ENCODE measurements around the gene ARHGEF4. TPM values are rescaled to one million over a fixed set of nuclear protein-coding genes. Genes with fewer than 3 reads are reported as not detected.

ARHGEF4 gene
- total and polyA plus RNA-seq, 9 donors: 6.1 to 15.4 (median 8.3) TPM

GRCh38 chr2:130966149-130966774, 129.5 kb downstream of the ARHGEF4 start:
- Histone ChIP-seq H3K4me1 (ENCODE audit: control insufficient read depth, insufficient read depth, low read length) (peaks cover 6% of the 10 kb centered on the region), H3K27ac (ENCODE audit: low read length) (no peak overlapping the region), H3K36me3 (ENCODE audit: control insufficient read depth, insufficient read depth, low read length) (no peaks in the 10 kb centered on the region)

GRCh38 chr2:130966775-130967490, 130.2 kb downstream of the ARHGEF4 start:
- H3K4me1 ChIP-seq (ENCODE audit: control insufficient read depth, insufficient read depth, low read length): peaks cover 6% of the 10 kb centered on the region
- DNase-seq: no peak
- no peaks in the 10 kb centered on the region for H3K9me3 ChIP-seq (replicated peaks; ENCODE audit: control insufficient read depth, low read depth, low read length)
- no peaks in the 10 kb centered on the region for H3K36me3 ChIP-seq (ENCODE audit: control insufficient read depth, insufficient read depth, low read length)
- H3K4me3 ChIP-seq (ENCODE audit: low read length): no peak overlapping the region
- H3K27me3 ChIP-seq (ENCODE audit: control insufficient read depth, insufficient read depth, low read length): peaks cover 50% of the 10 kb centered on the region
- 70% methylated on average over 14 of the region's 14 CpGs for WGBS (ENCODE audit: insufficient coverage)
- H3K27ac ChIP-seq (ENCODE audit: low read length): no peak overlapping the region

More at GRCh38 chr2:130966149-130966774, 129.5 kb downstream of the ARHGEF4 start:
- H3K27me3 ChIP-seq (ENCODE audit: control insufficient read depth, insufficient read depth, low read length): peaks cover 57% of the 10 kb centered on the region
- no peaks in the 10 kb centered on the region for H3K9me3 ChIP-seq (replicated peaks; ENCODE audit: control insufficient read depth, low read depth, low read length)
- WGBS (ENCODE audit: insufficient coverage): 56% methylated on average over 12 of the region's 15 CpGs
- no peak for DNase-seq
- no peak overlapping the region for H3K4me3 ChIP-seq (ENCODE audit: low read length)

- no CpG with 5 or more reads among the region's 1 CpG for WGBS (ENCODE audit: insufficient coverage)
- Histone ChIP-seq H3K27me3 (ENCODE audit: control insufficient read depth, insufficient read depth, low read length) (peaks cover 3% of the 10 kb centered on the region), H3K36me3 (ENCODE audit: control insufficient read depth, insufficient read depth, low read length) (no peaks in the 10 kb centered on the region), H3K4me1 (ENCODE audit: control insufficient read depth, insufficient read depth, low read length) (no peaks in the 10 kb centered on the region), H3K9me3 (replicated peaks; ENCODE audit: control insufficient read depth, low read depth, low read length) (no peaks in the 10 kb centered on the region), H3K27ac (ENCODE audit: low read length) (no peak overlapping the region), H3K4me3 (ENCODE audit: low read length) (no peak overlapping the region)
- DNase-seq: no peak
Observed at GRCh38 chr2:130972410-130972809, 135.7 kb downstream of the ARHGEF4 start.

GRCh38 chr2:130975729-130976128, 139.0 kb downstream of the ARHGEF4 start:
- H3K9me3 ChIP-seq (replicated peaks; ENCODE audit: control insufficient read depth, low read depth, low read length): no peaks in the 10 kb centered on the region
- 92% methylated on average over 8 of the region's 11 CpGs for WGBS (ENCODE audit: insufficient coverage)
- H3K4me1 ChIP-seq (ENCODE audit: control insufficient read depth, insufficient read depth, low read length): no peaks in the 10 kb centered on the region
- no peak overlapping the region for H3K4me3 ChIP-seq (ENCODE audit: low read length)
- no peaks in the 10 kb centered on the region for H3K27me3 ChIP-seq (ENCODE audit: control insufficient read depth, insufficient read depth, low read length)
- no peak overlapping the region for H3K27ac ChIP-seq (ENCODE audit: low read length)
- DNase-seq: no peak
- H3K36me3 ChIP-seq (ENCODE audit: control insufficient read depth, insufficient read depth, low read length): no peaks in the 10 kb centered on the region

DNA sequence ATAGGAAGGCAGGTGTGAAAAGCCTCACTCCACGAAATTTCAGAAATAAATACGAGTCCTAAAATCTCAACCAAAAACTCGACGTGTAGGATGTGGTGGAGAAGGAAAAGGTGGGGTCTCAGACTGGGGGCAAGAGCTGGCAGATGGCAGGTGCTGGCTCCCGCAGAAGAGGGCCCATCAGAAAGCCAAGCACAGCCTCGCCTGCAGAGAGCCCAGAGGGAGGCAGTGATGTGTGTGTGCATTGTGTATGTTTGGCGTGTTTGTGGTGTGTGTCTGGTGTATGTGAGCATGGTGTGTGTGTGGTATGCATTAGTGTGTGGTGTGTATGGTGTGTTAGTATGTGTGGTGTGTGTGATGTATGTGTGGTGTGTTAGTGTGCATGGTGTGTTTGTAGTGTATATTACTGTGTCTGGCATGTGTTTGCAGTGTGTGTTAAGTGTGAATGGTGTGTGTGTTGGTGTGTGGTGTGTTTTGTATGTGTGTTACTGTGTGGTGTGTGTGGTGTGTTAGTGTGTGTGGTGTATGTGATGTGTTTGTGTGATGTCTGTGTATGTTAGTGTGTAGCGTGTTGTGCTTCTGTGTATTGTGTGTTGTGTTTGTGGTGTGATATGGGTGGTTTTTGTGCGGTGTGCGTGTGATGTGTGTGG, 140.0 kb downstream of the ARHGEF4 start:
- H3K36me3 ChIP-seq (ENCODE audit: control insufficient read depth, insufficient read depth, low read length): no peaks in the 10 kb centered on the region
- DNase-seq: no peak
- 94% methylated on average over 6 of the region's 10 CpGs for WGBS (ENCODE audit: insufficient coverage)

GRCh38 chr2:130977461-130978050, 140.8 kb downstream of the ARHGEF4 start:
- no peaks in the 10 kb centered on the region for H3K36me3 ChIP-seq (ENCODE audit: control insufficient read depth, insufficient read depth, low read length)
- WGBS (ENCODE audit: insufficient coverage): 78% methylated on average over 1 of the region's 5 CpGs
- no peaks in the 10 kb centered on the region for H3K27me3 ChIP-seq (ENCODE audit: control insufficient read depth, insufficient read depth, low read length)
- H3K27ac ChIP-seq (ENCODE audit: low read length): no peak overlapping the region
- no peak overlapping the region for H3K4me3 ChIP-seq (ENCODE audit: low read length)
- DNase-seq: no peak
- H3K9me3 ChIP-seq (replicated peaks; ENCODE audit: control insufficient read depth, low read depth, low read length): no peaks in the 10 kb centered on the region
- no peaks in the 10 kb centered on the region for H3K4me1 ChIP-seq (ENCODE audit: control insufficient read depth, insufficient read depth, low read length)

More for the DNA sequence above, 140.0 kb downstream of the ARHGEF4 start:
- H3K4me1 ChIP-seq (ENCODE audit: control insufficient read depth, insufficient read depth, low read length): no peaks in the 10 kb centered on the region
- H3K27ac ChIP-seq (ENCODE audit: low read length): no peak overlapping the region
- no peaks in the 10 kb centered on the region for H3K27me3 ChIP-seq (ENCODE audit: control insufficient read depth, insufficient read depth, low read length)
- H3K4me3 ChIP-seq (ENCODE audit: low read length): no peak overlapping the region
- no peaks in the 10 kb centered on the region for H3K9me3 ChIP-seq (replicated peaks; ENCODE audit: control insufficient read depth, low read depth, low read length)

DNA sequence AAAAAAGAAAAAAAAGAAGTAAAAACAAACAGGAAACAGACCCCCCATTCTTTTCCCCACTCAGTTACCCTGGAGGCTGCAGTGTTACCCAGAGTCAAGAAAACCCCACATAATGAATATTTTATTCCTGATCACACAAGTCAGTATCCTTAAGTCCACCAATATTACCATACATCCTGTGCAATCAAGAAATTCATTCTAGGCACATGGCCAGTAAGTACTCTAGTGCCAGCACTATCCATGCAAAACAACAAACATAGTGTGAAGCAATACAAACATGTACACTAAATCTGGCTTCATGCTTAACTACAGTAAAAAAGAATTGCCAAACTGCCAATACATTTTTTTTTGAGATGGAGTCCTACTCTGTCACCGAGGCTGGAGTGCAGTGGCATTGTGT, 145.0 kb downstream of the ARHGEF4 start:
- Histone ChIP-seq H3K27ac (ENCODE audit: low read length) (no peak overlapping the region), H3K4me3 (ENCODE audit: low read length) (no peak overlapping the region), H3K36me3 (ENCODE audit: control insufficient read depth, insufficient read depth, low read length) (no peaks in the 10 kb centered on the region), H3K4me1 (ENCODE audit: control insufficient read depth, insufficient read depth, low read length) (no peaks in the 10 kb centered on the region), H3K9me3 (replicated peaks; ENCODE audit: control insufficient read depth, low read depth, low read length) (no peaks in the 10 kb centered on the region), H3K27me3 (ENCODE audit: control insufficient read depth, insufficient read depth, low read length) (no peaks in the 10 kb centered on the region)
- 87% methylated on average over 1 of the region's 1 CpG for WGBS (ENCODE audit: insufficient coverage)
- DNase-seq: no peak

DNA sequence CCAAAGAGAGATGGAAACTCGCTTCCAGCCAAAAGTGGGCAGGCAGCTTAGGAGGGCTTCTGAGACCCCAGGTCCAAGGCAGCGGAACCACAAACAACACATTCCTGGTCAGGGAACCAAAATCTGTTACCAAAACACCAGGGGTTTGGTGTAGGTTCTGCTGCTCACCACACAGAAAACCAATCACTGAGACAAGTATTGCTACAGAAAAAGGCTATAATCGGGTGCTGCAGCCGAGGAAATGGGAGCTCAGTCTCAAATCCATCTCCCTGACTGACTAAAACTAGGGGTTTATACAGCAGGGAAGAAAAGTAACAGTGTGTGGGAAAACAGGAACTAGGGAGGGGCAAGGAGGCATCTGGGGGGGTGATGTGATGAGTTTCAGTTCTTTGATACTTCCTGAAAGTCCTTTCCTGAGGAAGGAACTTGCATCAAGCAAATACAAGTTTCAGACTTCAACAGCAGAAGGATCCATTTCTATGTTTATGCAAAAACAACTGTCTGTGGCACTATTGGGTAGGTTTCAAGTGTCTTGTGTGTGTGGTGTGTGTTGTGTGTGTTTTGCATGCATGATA, 148.6 kb downstream of the ARHGEF4 start:
- H3K27me3 ChIP-seq (ENCODE audit: control insufficient read depth, insufficient read depth, low read length): no peaks in the 10 kb centered on the region
- H3K4me3 ChIP-seq (ENCODE audit: low read length): no peak overlapping the region
- H3K9me3 ChIP-seq (replicated peaks; ENCODE audit: control insufficient read depth, low read depth, low read length): no peaks in the 10 kb centered on the region
- no peak for DNase-seq
- WGBS (ENCODE audit: insufficient coverage): no CpG with 5 or more reads among the region's 4 CpGs
- H3K27ac ChIP-seq (ENCODE audit: low read length): no peak overlapping the region
- H3K36me3 ChIP-seq (ENCODE audit: control insufficient read depth, insufficient read depth, low read length): no peaks in the 10 kb centered on the region
- H3K4me1 ChIP-seq (ENCODE audit: control insufficient read depth, insufficient read depth, low read length): no peaks in the 10 kb centered on the region

- H3K4me1 ChIP-seq (ENCODE audit: control insufficient read depth, insufficient read depth, low read length): no peaks in the 10 kb centered on the region
- WGBS (ENCODE audit: insufficient coverage): 79% methylated on average over 15 of the region's 15 CpGs
- H3K9me3 ChIP-seq (replicated peaks; ENCODE audit: control insufficient read depth, low read depth, low read length): no peaks in the 10 kb centered on the region
- no peaks in the 10 kb centered on the region for H3K27me3 ChIP-seq (ENCODE audit: control insufficient read depth, insufficient read depth, low read length)
- no peaks in the 10 kb centered on the region for H3K36me3 ChIP-seq (ENCODE audit: control insufficient read depth, insufficient read depth, low read length)
- H3K27ac ChIP-seq (ENCODE audit: low read length): no peak overlapping the region
- no peak overlapping the region for H3K4me3 ChIP-seq (ENCODE audit: low read length)
- DNase-seq: no peak
Observed at GRCh38 chr2:130985831-130986649, 149.3 kb downstream of the ARHGEF4 start.
